PC-3 (cell line): ENCODE data around the gene MUC7. TPM values are rescaled to one million over a fixed set of nuclear protein-coding genes. Genes with fewer than 3 reads are reported as not detected.

Source experiments
- ATAC-seq: fragments of 200-7000 bp; cut with Tn5 transposase; 2 replicates; pipeline ENCODE4 v1.9.1; 2020; ENCODE audit warnings: mild to moderate bottlenecking, moderate library complexity
- BruUV-seq: library from RNA; stranded (reverse); fragments of 400-500 nt; replicated peaks from 2 replicates; lab custom pipeline; 2021; lab: Mats Ljungman, UMichigan
- CTCF ChIA-PET: fragments of 300-600 bp; sonication (Branson Sonifier 250); formaldehyde crosslinking; loops from one replicate; lab custom pipeline; 2022; ENCODE audit warnings: antibody characterized with exemption; lab: Charles Lee
- POLR2A ChIA-PET: fragments of 300-600 bp; sonication (Branson Sonifier 250); formaldehyde crosslinking; loops from one replicate; lab custom pipeline; 2022; ENCODE audit warnings: antibody characterized with exemption; ENCODE audit not compliant: unreplicated experiment; lab: Charles Lee
- DNase-seq: peaks from one replicate; pipeline ENCODE4 v3.0.0-alpha.2; 2015
- H2AFZ ChIP-seq: fragments of 300-600 bp; sonication (generic); 2 replicates; pipeline ENCODE4 v1.6.0; 2016; ENCODE audit warnings: antibody characterized with exemption, low read length
- H3F3A ChIP-seq: fragments of 300-600 bp; sonication (generic); one replicate; pipeline ENCODE4 v1.6.0; 2017; ENCODE audit warnings: antibody characterized with exemption, low read length, control low read depth, mild to moderate bottlenecking; ENCODE audit not compliant: unreplicated experiment
- H3K27ac ChIP-seq: fragments of 300-600 bp; sonication (generic); 2 replicates; pipeline ENCODE4 v1.5.1; 2016; ENCODE audit warnings: mild to moderate bottlenecking, low read length
- H3K27me3 ChIP-seq: fragments of 300-600 bp; sonication (generic); 2 replicates; pipeline ENCODE4 v1.6.1; 2016; ENCODE audit warnings: low read length, mixed read lengths
- H3K36me3 ChIP-seq: fragments of 300-600 bp; sonication (generic); 2 replicates; pipeline ENCODE4 v1.6.1; 2016; ENCODE audit warnings: low read depth, mixed run types, low read length, mixed read lengths
- H3K4me1 ChIP-seq: fragments of 300-600 bp; sonication (generic); 2 replicates; pipeline ENCODE4 v1.5.1; 2016; ENCODE audit warnings: low read length; ENCODE audit not compliant: insufficient read depth
- H3K4me2 ChIP-seq: fragments of 300-600 bp; sonication (generic); 2 replicates; pipeline ENCODE4 v1.6.0; 2016; ENCODE audit warnings: low read length
- H3K4me3 ChIP-seq: fragments of 300-600 bp; sonication (generic); 2 replicates; pipeline ENCODE4 v1.5.1; 2016; ENCODE audit warnings: mild to moderate bottlenecking, low read length, mixed read lengths
- H3K79me2 ChIP-seq: fragments of 300-600 bp; sonication (generic); 2 replicates; pipeline ENCODE4 v1.6.1; 2017; ENCODE audit warnings: low read length, mixed read lengths
- H3K9ac ChIP-seq: fragments of 300-600 bp; sonication (generic); 2 replicates; pipeline ENCODE4 v1.6.0; 2016; ENCODE audit warnings: mild to moderate bottlenecking, low read length
- H3K9me2 ChIP-seq: fragments of 300-600 bp; sonication (generic); replicated peaks from 2 replicates; pipeline ENCODE4 v1.6.1; 2016; ENCODE audit warnings: mixed run types, low read length, mixed read lengths
- H3K9me3 ChIP-seq: fragments of 300-600 bp; sonication (generic); 2 replicates; pipeline ENCODE4 v1.6.1; 2016; ENCODE audit warnings: low read length, mixed read lengths
- H4K20me1 ChIP-seq: fragments of 300-600 bp; sonication (generic); 2 replicates; pipeline ENCODE4 v1.6.1; 2016; ENCODE audit warnings: low read length, mixed read lengths
- CTCF ChIP-seq: fragments of 300-600 bp; sonication (generic); conservative IDR thresholded peaks from 2 replicates; pipeline ENCODE4 v1.5.1; 2017; ENCODE audit warnings: antibody characterized with exemption, low read depth, mild to moderate bottlenecking, low read length
- EZH2 ChIP-seq: fragments of 300-600 bp; sonication (generic); IDR thresholded peaks from one replicate; pipeline ENCODE4 v1.6.1; 2017; ENCODE audit warnings: antibody characterized with exemption, mild to moderate bottlenecking, low read length; ENCODE audit not compliant: unreplicated experiment
- EZH2phosphoT487 ChIP-seq: fragments of 300-600 bp; sonication (generic); IDR thresholded peaks from 2 replicates; pipeline ENCODE4 v1.6.1; 2018; ENCODE audit warnings: mild to moderate bottlenecking, antibody characterized with exemption, low read length, borderline replicate concordance
- intact Hi-C: fragments of 100-400 bp; cut with micrococcal nuclease; formaldehyde crosslinking; loops from 2 replicates; pipeline ENCODE4 v1.9.0; 2023
- total RNA-seq: library from RNA; depleted of rRNA; stranded (reverse); fragments of >200 nt; gene quantifications from 2 replicates; pipeline ENCODE4 v1.2.3, GENCODE V29; 2014

MUC7 gene
- total RNA-seq, 1 experiment from 2014 or later = 0.04 TPM

GRCh38 chr4:70518269-70518668, 46.3 kb downstream of the MUC7 start, which contains the start of gene AMTN:
Gene AMTN (plus strand): TSS chr4:70518569. CDS start chr4:70518778, 209 bp downstream.
- no peaks in the 10 kb centered on the region for H4K20me1 ChIP-seq
- no peak within 1 kb of the TSS for H3K4me2 ChIP-seq
- H3K79me2 ChIP-seq = no peaks in the 10 kb centered on the region
- no peak within 1 kb of the TSS for H3K27ac ChIP-seq
- TF ChIP-seq CTCF = no peak
- no peak for TF ChIP-seq EZH2
- no peak for TF ChIP-seq EZH2phosphoT487
- peaks cover 5% of the 10 kb centered on the region; the same call in 1 of the 2 replicates for H3K27me3 ChIP-seq
- no peaks in the 10 kb centered on the region for H3K9me2 ChIP-seq
- H3K9ac ChIP-seq = no peak within 1 kb of the TSS
- H3K9me3 ChIP-seq = no peaks in the 10 kb centered on the region
- no peak within 1 kb of the TSS for H3K4me3 ChIP-seq
- H2AFZ ChIP-seq = no peak within 1 kb of the TSS
- intact Hi-C loops = no loop called here
- no peak for DNase-seq
- no peaks in the 10 kb centered on the region for H3K36me3 ChIP-seq
- peaks cover 23% of the 10 kb centered on the region for H3K4me1 ChIP-seq
- H3F3A ChIP-seq = no peaks in the 10 kb centered on the region
- no TSS peak for BruUV-seq
- ChIA-PET CTCF (no interaction called here), POLR2A (no interaction called here)
- no peak for ATAC-seq

GRCh38 chr4:70518716-70519115, 46.7 kb downstream of the MUC7 start:
- no peaks in the 10 kb centered on the region for H3K9me3 ChIP-seq
- no peak overlapping the region for H2AFZ ChIP-seq
- no peaks in the 10 kb centered on the region for H4K20me1 ChIP-seq
- H3F3A ChIP-seq = no peaks in the 10 kb centered on the region
- peaks cover under 1% of the 10 kb centered on the region; the same call in 1 of the 2 replicates for H3K27me3 ChIP-seq
- DNase-seq (peak; percentile 56), ATAC-seq (peak; percentile 20; the same call in 1 of the 2 replicates)
- no peak overlapping the region for H3K27ac ChIP-seq
- ChIA-PET POLR2A (no interaction called here), CTCF (interaction anchor here (0.7 kb wide), 1 partner anchor 12 kb away, joined by 3 read pairs; no protein-coding TSS in a partner anchor)
- no peak overlapping the region for H3K9ac ChIP-seq
- no peak overlapping the region for H3K4me2 ChIP-seq
- TF ChIP-seq EZH2phosphoT487 = no peak
- no peak for TF ChIP-seq EZH2
- no peak for TF ChIP-seq CTCF
- intact Hi-C loops = no loop called here
- no peaks in the 10 kb centered on the region for H3K79me2 ChIP-seq
- BruUV-seq = no TSS peak
- no peak overlapping the region for H3K4me3 ChIP-seq
- H3K36me3 ChIP-seq = no peaks in the 10 kb centered on the region
- H3K9me2 ChIP-seq = no peaks in the 10 kb centered on the region
- H3K4me1 ChIP-seq = peaks cover 23% of the 10 kb centered on the region

GRCh38 chr4:70522626-70523025, 50.6 kb downstream of the MUC7 start:
- DNase-seq (peak; percentile 47), ATAC-seq (no peak)
- H2AFZ ChIP-seq = no peak overlapping the region; the same call in 1 of the 2 replicates
- H3K4me3 ChIP-seq = no peak overlapping the region
- no peak overlapping the region for H3K27ac ChIP-seq
- H3K9ac ChIP-seq = no peak overlapping the region
- no peaks in the 10 kb centered on the region for H3K9me2 ChIP-seq
- intact Hi-C loops = no loop called here
- H3K4me2 ChIP-seq = peak overlapping the region; percentile 44
- ChIA-PET CTCF (no interaction called here), POLR2A (no interaction called here)
- TF ChIP-seq CTCF = no peak
- no peak for TF ChIP-seq EZH2
- TF ChIP-seq EZH2phosphoT487 = no peak
- no peaks in the 10 kb centered on the region for H3K79me2 ChIP-seq
- no peaks in the 10 kb centered on the region for H3K36me3 ChIP-seq
- H3K27me3 ChIP-seq = no peaks in the 10 kb centered on the region
- H3K4me1 ChIP-seq = peaks cover 16% of the 10 kb centered on the region
- no peaks in the 10 kb centered on the region for H3K9me3 ChIP-seq
- H3F3A ChIP-seq = no peaks in the 10 kb centered on the region
- no TSS peak for BruUV-seq
- H4K20me1 ChIP-seq = no peaks in the 10 kb centered on the region
